ENCODE results near the gene CELSR1.

CELSR1 gene

DNA sequence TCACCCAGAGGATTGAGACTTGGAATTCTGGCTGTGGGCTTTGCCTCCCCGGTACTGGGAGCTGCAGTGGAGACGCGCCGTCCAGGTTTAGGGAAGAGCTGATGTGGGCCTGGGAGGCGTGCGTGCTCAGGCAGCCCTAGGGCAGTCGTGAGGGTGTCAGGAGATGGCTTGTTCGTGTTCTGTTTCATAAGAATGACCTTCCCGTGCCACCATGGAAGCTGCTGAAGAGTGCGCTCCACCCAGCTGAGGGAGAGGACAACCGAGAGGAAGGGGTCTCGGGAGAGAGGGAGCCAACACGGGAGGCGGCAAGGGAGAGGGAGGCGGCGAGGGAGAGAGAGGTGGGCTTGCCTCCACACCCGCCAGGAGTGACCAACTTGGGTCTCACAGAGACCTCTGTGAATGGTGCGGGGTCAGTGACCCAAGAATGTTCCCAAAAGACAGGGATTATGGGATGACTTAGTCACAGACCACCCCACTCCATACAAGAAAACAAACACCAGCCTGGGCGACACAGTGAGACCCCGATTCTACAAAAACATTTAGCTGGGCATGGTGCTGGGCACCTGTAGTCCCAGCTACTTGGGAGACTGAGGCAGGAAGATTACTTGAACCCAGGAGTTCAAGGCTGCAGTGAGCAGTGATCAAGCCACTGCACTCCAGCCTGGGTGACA lies 216.6 kb downstream of the CELSR1 start:
- no peak for TF ChIP-seq CTCF (IDR thresholded peaks at IDR 0.05; ENCODE audit: low read depth, low read length, missing control alignments)
- H3K27me3 ChIP-seq (replicated peaks): no peaks in the 10 kb centered on the region
- no peak for DNase-seq
- no peaks in the 10 kb centered on the region for H3K36me3 ChIP-seq (replicated peaks)
- in situ Hi-C loops (cut with HindIII; ENCODE audit: low pct_ligation_motif_present, low sequenced_read_pairs): loop anchor here (25.0 kb wide), 1 partner anchor 184 kb away; no protein-coding TSS in a partner anchor
- no peak overlapping the region for H3K4me3 ChIP-seq (ENCODE audit: low read depth, low read length)
- H3K27ac ChIP-seq: no peak overlapping the region

- Histone ChIP-seq H3K27ac (no peak overlapping the region), H3K4me3 (ENCODE audit: low read depth, low read length) (no peak overlapping the region), H3K36me3 (replicated peaks) (no peaks in the 10 kb centered on the region), H3K27me3 (replicated peaks) (no peaks in the 10 kb centered on the region)
- no peak for DNase-seq
- in situ Hi-C loops (cut with HindIII; ENCODE audit: low pct_ligation_motif_present, low sequenced_read_pairs): loop anchor here (25.0 kb wide), 1 partner anchor 183 kb away; no protein-coding TSS in a partner anchor
- TF ChIP-seq CTCF (IDR thresholded peaks at IDR 0.05; ENCODE audit: low read depth, low read length, missing control alignments): no peak
Observed at GRCh38 chr22:46320166-46320710, 217.2 kb downstream of the CELSR1 start.

GRCh38 chr22:46319319-46319718 lies 218.1 kb downstream of the CELSR1 start:
- Histone ChIP-seq H3K27ac (no peak overlapping the region), H3K4me3 (ENCODE audit: low read depth, low read length) (no peak overlapping the region), H3K27me3 (replicated peaks) (no peaks in the 10 kb centered on the region), H3K36me3 (replicated peaks) (no peaks in the 10 kb centered on the region)
- no peak for TF ChIP-seq CTCF (IDR thresholded peaks at IDR 0.05; ENCODE audit: low read depth, low read length, missing control alignments)
- no peak for DNase-seq
- in situ Hi-C loops (cut with HindIII; ENCODE audit: low pct_ligation_motif_present, low sequenced_read_pairs): loop anchor here (25.0 kb wide), 1 partner anchor 182 kb away; no protein-coding TSS in a partner anchor

DNA sequence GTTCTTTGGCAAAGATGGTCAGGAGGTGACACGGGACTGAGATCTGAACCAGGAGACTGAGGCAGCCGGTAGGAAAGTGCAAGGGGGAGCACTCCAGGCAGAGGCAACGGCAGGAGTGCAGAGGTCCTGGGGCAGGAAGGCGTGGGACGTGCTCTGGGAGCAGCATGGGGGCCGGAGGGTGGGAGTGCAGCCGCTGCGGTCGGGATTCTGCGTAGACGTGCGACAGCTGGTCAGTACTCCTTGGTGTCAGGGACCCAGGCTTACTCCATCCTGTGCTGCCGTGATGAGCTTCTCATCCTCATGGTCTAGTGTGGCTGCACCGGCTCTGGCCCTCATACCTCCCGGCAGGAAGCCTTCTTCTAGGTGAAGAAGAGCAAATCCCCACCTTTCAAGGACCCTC lies 218.8 kb downstream of the CELSR1 start:
- Histone ChIP-seq H3K27ac (no peak overlapping the region), H3K4me3 (ENCODE audit: low read depth, low read length) (no peak overlapping the region), H3K36me3 (replicated peaks) (no peaks in the 10 kb centered on the region), H3K27me3 (replicated peaks) (no peaks in the 10 kb centered on the region)
- in situ Hi-C loops (cut with HindIII; ENCODE audit: low pct_ligation_motif_present, low sequenced_read_pairs): loop anchor here (25.0 kb wide), 1 partner anchor 181 kb away; no protein-coding TSS in a partner anchor
- no peak for TF ChIP-seq CTCF (IDR thresholded peaks at IDR 0.05; ENCODE audit: low read depth, low read length, missing control alignments)
- DNase-seq: no peak

DNA sequence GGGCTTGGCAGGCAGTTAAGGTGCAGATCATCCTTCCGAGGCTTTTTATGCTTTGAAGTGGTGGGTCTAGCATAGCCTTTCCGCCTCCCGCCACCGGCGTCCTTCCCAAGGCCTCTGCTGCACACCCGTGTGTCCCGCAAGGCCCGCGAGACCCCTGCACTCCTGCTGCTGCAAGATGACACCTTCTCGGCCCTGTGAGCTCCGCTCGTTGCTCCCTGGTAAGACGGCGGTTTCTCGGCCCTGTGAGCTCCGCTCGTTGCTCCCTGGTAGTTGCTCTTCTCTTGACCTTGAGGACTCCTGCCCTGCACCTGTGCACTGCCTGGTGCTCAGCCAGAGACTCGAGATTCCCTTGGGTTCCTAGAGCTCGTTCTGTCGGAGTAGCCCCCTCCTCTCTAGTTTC lies 219.8 kb downstream of the CELSR1 start:
- H3K4me3 ChIP-seq (ENCODE audit: low read depth, low read length): no peak overlapping the region
- TF ChIP-seq CTCF (IDR thresholded peaks at IDR 0.05; ENCODE audit: low read depth, low read length, missing control alignments): no peak
- in situ Hi-C loops (cut with HindIII; ENCODE audit: low pct_ligation_motif_present, low sequenced_read_pairs): loop anchor here (25.0 kb wide), 1 partner anchor 180 kb away; no protein-coding TSS in a partner anchor
- no peaks in the 10 kb centered on the region for H3K36me3 ChIP-seq (replicated peaks)
- H3K27me3 ChIP-seq (replicated peaks): no peaks in the 10 kb centered on the region
- no peak for DNase-seq
- no peak overlapping the region for H3K27ac ChIP-seq

Measured in brain microvascular endothelial cell (primary cell).